Suprapubic skin (tissue), 4 donors: ENCODE results near the gene OSBPL7. TPM values are rescaled to one million over a fixed set of nuclear protein-coding genes. Genes with fewer than 3 reads are reported as not detected.

ENCODE experiments used
- DNase-seq, 2 donors: peaks; one replicate each; pipeline ENCODE4 v3.0.0-alpha.2; 2019; ENCODE audit warnings: low spot score in 2 of 2
- H3K27ac ChIP-seq: fragments of 200-600 bp; sonication (generic); one replicate; pipeline ENCODE4 v1.5.1; 2019
- H3K27me3 ChIP-seq: fragments of 200-600 bp; sonication (generic); one replicate; pipeline ENCODE4 v1.5.1; 2019
- H3K36me3 ChIP-seq: fragments of 200-600 bp; sonication (generic); one replicate; pipeline ENCODE4 v1.5.1; 2019
- H3K4me1 ChIP-seq: fragments of 200-600 bp; sonication (generic); one replicate; pipeline ENCODE4 v1.5.1; 2019
- H3K4me3 ChIP-seq: fragments of 200-600 bp; sonication (generic); one replicate; pipeline ENCODE4 v1.5.1; 2019; ENCODE audit warnings: mild to moderate bottlenecking
- H3K9me3 ChIP-seq: fragments of 200-600 bp; sonication (generic); one replicate; pipeline ENCODE4 v1.5.1; 2019
- EP300 ChIP-seq: sonication (generic); formaldehyde crosslinking; IDR thresholded peaks from one replicate; pipeline ENCODE4 v1.6.1; 2017; ENCODE audit warnings: antibody characterized with exemption
- POLR2A ChIP-seq, 2 donors: fragments of 450-650 bp; IDR thresholded peaks; one replicate each; pipeline ENCODE4 v1.6.1; 2017; ENCODE audit warnings: antibody characterized with exemption in 2 of 2, mild to moderate bottlenecking in 2 of 2, moderate library complexity in 2 of 2
- POLR2AphosphoS5 ChIP-seq, 3 donors: sonication (generic); formaldehyde crosslinking; IDR thresholded peaks; one replicate each; pipeline ENCODE4 v1.6.1; 2017; ENCODE audit warnings: antibody characterized with exemption in 3 of 3
- WGBS: methylation state at CpG from one replicate; pipeline ENCODE4 v1.1.5; 2018; 5-methylcytosine and 5-hydroxymethylcytosine counted together
- total RNA-seq, 4 donors: library from RNA; depleted of rRNA; stranded (reverse); fragments of >200 nt; gene quantifications; one replicate each; pipeline ENCODE4 v1.1.0, GENCODE V29; 2016
- TF ChIP-seq, protein P1 (sequence below), 2 donors: fragments of 200-600 bp in 1 of 2; fragments of 450-650 bp in 1 of 2; sonication (generic) in 1 of 2; IDR thresholded peaks; one replicate each; pipeline ENCODE4 v1.5.1; 2016 to 2019; ENCODE audit warnings: antibody characterized with exemption in 2 of 2, mild to moderate bottlenecking in 1 of 2, moderate library complexity in 1 of 2

Gene OSBPL7
- total RNA-seq, 4 donors from 2014 or later = 1.3 to 2.0 (median 1.6) TPM

DNA sequence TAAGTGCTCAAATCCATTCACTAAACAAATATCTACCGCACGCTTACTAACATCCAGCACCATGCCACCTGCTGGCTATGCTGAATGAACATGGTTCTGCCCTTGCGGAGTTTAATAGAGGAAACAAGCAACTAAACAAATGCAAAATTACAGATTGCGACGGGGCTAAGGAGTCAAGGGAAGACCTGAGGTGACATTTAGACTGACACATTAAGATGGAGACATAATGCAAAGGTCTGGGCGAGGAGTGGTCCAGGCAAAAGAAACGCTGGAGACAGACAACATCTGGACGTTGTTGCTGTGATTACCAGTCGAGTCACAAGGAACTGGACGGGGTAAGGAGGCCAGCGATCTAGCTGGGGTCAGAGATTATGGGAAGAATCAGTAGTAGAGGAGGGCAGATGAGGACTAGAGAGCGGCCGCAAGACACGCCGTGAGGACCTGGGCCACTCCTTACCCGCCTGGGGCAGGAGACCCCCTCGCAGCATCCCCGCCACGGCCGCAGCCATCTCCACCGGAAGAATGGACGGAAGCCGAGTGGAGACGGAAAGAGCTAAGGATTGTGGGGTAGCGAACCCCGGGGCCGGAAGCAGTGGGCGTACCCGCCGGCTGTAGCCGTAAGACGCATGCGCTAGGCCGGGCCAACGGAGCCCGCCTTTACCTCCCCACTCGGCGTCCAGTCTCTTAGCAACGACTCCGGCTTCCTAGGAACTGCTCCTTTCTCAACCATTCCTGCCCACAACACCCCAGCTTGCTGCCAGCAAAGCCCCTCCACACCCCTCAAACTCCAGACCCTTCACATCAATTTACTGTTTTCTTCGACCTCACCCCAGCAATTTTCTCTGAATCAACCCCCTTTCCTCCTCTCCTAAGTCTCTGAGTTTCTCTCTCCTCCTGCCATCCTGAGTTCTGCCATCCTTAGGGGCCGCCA lies 9.7 kb upstream of the OSBPL7 start, which contains the start of the genes LRRC46 and MRPL10:
Gene LRRC46, plus strand, starts transcription at position 668 of the 931 bp plus-strand sequence. CDS start 320 bp downstream, outside the sequence.
Gene MRPL10, minus strand, starts transcription at position 539 of the 931 bp plus-strand sequence. Its CDS starts 30 bp downstream, at position 509.
- Histone ChIP-seq H3K4me3 (peak within 1 kb of the TSS; percentile 82), H3K27me3 (no peaks in the 10 kb centered on the region), H3K4me1 (peaks cover 25% of the 10 kb centered on the region), H3K27ac (peak within 1 kb of the TSS; percentile 81), H3K9me3 (no peaks in the 10 kb centered on the region), H3K36me3 (peaks cover 34% of the 10 kb centered on the region)
- peak; percentile 34 to 98 (median 51) for TF ChIP-seq POLR2AphosphoS5 (IDR thresholded peaks at IDR 0.05)
- TF ChIP-seq EP300 = no peak
- peak in 1 of 2 donors; percentile 77 for TF ChIP-seq POLR2A (IDR thresholded peaks at IDR 0.05)
- DNase-seq = peak; percentile 93 to 94
- under 1% methylated on average over 42 of the region's 42 CpGs for WGBS

DNA sequence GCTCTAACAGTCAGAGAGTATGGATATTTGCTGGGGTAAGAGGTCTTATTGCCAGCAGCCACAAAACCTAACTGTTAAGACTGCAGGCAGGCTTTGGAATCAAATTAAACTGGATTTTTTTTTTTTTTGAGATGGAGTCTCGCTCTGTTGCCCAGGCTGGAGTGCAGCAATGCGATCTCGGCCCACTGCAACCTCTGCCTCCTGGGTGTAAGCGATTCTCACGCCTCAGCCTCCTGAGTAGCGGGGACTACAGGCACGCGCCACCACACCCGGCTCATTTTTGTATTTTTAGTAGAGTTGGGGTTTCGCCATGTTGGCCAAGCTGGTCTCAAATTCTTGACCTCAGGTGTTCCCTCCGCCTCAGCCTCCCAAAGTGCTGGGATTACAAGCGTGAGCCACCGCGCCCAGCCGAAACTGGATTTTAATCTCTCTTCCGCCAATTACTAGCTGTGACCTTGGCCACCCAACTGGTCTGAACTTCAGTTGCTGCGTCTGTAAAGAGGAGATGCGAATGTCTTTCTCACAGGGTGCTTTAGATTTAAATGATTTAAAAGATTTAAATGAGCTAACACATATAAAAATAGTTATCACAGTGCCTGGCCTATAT lies 8.9 kb upstream of the OSBPL7 start:
- H3K27ac ChIP-seq = peak overlapping the region; percentile 81
- no peaks in the 10 kb centered on the region for H3K27me3 ChIP-seq
- H3K36me3 ChIP-seq = peaks cover 34% of the 10 kb centered on the region
- 73% methylated on average over 18 of the region's 18 CpGs for WGBS
- TF ChIP-seq EP300 (no peak), POLR2AphosphoS5 (IDR thresholded peaks at IDR 0.05) (no peak), POLR2A (IDR thresholded peaks at IDR 0.05) (no peak)
- TF ChIP-seq, protein P1, sequence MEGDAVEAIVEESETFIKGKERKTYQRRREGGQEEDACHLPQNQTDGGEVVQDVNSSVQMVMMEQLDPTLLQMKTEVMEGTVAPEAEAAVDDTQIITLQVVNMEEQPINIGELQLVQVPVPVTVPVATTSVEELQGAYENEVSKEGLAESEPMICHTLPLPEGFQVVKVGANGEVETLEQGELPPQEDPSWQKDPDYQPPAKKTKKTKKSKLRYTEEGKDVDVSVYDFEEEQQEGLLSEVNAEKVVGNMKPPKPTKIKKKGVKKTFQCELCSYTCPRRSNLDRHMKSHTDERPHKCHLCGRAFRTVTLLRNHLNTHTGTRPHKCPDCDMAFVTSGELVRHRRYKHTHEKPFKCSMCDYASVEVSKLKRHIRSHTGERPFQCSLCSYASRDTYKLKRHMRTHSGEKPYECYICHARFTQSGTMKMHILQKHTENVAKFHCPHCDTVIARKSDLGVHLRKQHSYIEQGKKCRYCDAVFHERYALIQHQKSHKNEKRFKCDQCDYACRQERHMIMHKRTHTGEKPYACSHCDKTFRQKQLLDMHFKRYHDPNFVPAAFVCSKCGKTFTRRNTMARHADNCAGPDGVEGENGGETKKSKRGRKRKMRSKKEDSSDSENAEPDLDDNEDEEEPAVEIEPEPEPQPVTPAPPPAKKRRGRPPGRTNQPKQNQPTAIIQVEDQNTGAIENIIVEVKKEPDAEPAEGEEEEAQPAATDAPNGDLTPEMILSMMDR (IDR thresholded peaks at IDR 0.05) = no peak
- peak overlapping the region; percentile 82 for H3K4me3 ChIP-seq
- no peaks in the 10 kb centered on the region for H3K9me3 ChIP-seq
- H3K4me1 ChIP-seq = peaks cover 25% of the 10 kb centered on the region
- DNase-seq = no peak

DNA sequence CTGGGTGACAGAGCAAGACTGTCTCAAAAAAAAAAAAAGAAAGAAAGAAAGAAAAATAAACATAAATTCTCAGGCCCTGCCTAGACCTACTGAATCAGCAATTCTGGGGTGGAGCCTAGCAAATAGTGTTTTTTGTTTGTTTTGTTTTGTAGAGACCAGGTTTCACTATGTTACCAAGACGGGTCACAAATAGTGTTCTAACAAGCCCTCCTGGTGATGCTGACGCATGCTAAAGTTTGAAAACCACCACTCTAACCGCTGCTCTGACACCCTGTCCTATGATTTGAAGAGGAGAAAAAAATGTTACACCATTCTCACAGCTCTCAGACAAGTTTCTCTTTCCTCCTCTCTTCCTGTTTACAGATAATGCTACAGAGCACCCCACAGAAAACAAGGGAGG lies 8.3 kb upstream of the OSBPL7 start:
- Histone ChIP-seq H3K4me1 (peaks cover 25% of the 10 kb centered on the region), H3K4me3 (no peak overlapping the region), H3K27ac (no peak overlapping the region), H3K36me3 (peaks cover 38% of the 10 kb centered on the region), H3K27me3 (no peaks in the 10 kb centered on the region), H3K9me3 (no peaks in the 10 kb centered on the region)
- WGBS = 89% methylated on average over 3 of the region's 3 CpGs
- TF ChIP-seq, protein P1 (IDR thresholded peaks at IDR 0.05) = no peak
- TF ChIP-seq EP300 (no peak), POLR2AphosphoS5 (IDR thresholded peaks at IDR 0.05) (no peak), POLR2A (IDR thresholded peaks at IDR 0.05) (no peak)
- DNase-seq = no peak

DNA sequence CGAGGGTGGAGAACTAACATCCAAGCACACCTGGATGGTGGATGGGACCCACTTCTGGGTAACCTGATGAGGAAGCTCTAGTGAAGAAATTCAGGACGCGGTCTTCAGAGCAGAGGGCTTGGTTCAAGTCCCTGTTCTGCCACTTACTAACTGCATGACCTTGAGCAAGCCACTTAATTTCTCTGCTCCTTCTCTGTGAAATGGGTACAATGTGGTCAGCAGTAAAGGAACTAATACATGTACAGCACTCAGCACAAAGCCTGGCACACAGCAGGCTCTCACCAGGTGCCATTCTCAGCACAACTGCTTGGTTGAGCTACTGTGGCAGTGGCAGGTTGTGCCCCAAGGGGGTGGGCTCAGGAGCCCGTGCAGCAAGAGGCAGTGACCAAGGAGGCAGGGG lies 1.9 kb upstream of the OSBPL7 start:
- TF ChIP-seq POLR2A (IDR thresholded peaks at IDR 0.05) = no peak
- TF ChIP-seq, protein P1 (IDR thresholded peaks at IDR 0.05) = no peak
- no peak for TF ChIP-seq POLR2AphosphoS5 (IDR thresholded peaks at IDR 0.05)
- TF ChIP-seq EP300 = no peak
- peaks cover 58% of the 10 kb centered on the region for H3K36me3 ChIP-seq
- no peak for DNase-seq
- H3K27me3 ChIP-seq = no peaks in the 10 kb centered on the region
- peaks cover 23% of the 10 kb centered on the region for H3K4me1 ChIP-seq
- 82% methylated on average over 4 of the region's 4 CpGs for WGBS
- H3K27ac ChIP-seq = no peak overlapping the region
- no peak overlapping the region for H3K4me3 ChIP-seq
- H3K9me3 ChIP-seq = no peaks in the 10 kb centered on the region

DNA sequence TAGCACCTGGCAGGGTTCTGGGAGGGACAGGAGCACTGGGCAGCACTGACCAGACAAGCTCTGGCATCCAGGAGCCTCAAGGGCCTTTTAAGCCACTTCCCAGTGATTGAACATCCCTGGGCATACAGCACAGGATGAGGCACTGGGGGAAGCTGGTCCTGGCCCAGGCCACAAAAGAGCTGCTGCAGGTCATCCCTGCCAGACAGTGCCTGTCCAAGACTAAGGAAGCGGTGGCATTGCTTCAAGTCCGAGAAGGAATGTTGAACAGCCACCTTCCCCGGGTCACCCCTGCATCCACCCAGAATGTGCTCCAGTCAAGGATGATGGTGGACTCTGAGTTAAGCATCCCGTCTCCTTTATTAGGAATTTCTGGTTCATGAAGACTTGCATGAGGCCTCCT lies 1.2 kb upstream of the OSBPL7 start:
- TF ChIP-seq POLR2AphosphoS5 (IDR thresholded peaks at IDR 0.05) (no peak), POLR2A (IDR thresholded peaks at IDR 0.05) (no peak), EP300 (no peak)
- TF ChIP-seq, protein P1 (IDR thresholded peaks at IDR 0.05) = no peak
- DNase-seq = no peak
- Histone ChIP-seq H3K36me3 (peaks cover 58% of the 10 kb centered on the region), H3K9me3 (no peaks in the 10 kb centered on the region), H3K27me3 (no peaks in the 10 kb centered on the region), H3K4me3 (no peak overlapping the region), H3K4me1 (peaks cover 23% of the 10 kb centered on the region), H3K27ac (no peak overlapping the region)
- 100% methylated on average over 1 of the region's 4 CpGs for WGBS
